Upper lobe of right lung (tissue), 1 donor: Measurements from ENCODE around the gene TMEM239. TPM values are rescaled to one million over a fixed set of nuclear protein-coding genes. Genes with fewer than 3 reads are reported as not detected.

Source experiments
- ATAC-seq: fragments of 200-7000 bp; cut with Tn5 transposase; one replicate; pipeline ENCODE4 v1.9.1; 2020; ENCODE audit warnings: mild to moderate bottlenecking, moderate library complexity
- DNase-seq: peaks from one replicate; pipeline ENCODE4 v3.0.0-alpha.2; 2020
- H3K27ac ChIP-seq: fragments of 200-600 bp; one replicate; pipeline ENCODE4 v1.8.0; 2022
- H3K27me3 ChIP-seq: fragments of 200-600 bp; one replicate; pipeline ENCODE4 v1.8.0; 2022; ENCODE audit warnings: mild to moderate bottlenecking
- H3K36me3 ChIP-seq: fragments of 200-600 bp; one replicate; pipeline ENCODE4 v1.8.0; 2022
- H3K4me1 ChIP-seq: fragments of 200-600 bp; one replicate; pipeline ENCODE4 v1.8.0; 2022
- H3K4me3 ChIP-seq: fragments of 200-600 bp; one replicate; pipeline ENCODE4 v1.8.0; 2022; ENCODE audit warnings: mild to moderate bottlenecking
- H3K9me3 ChIP-seq: fragments of 200-600 bp; one replicate; pipeline ENCODE4 v1.8.0; 2022
- CTCF ChIP-seq: fragments of 200-600 bp; IDR thresholded peaks from one replicate; pipeline ENCODE4 v1.8.0; 2022; ENCODE audit warnings: antibody characterized with exemption
- intact Hi-C: fragments of 100-400 bp; cut with DNase I; formaldehyde crosslinking; loops from one replicate; pipeline ENCODE4 v1.11.0; 2022
- total RNA-seq: library from RNA; stranded (reverse); fragmentation: NEBNext Ultra II Directional; extraction: Animal tissue kit (Norgen Biotek cat#: 25700); gene quantifications from one replicate; pipeline ENCODE4 v1.2.1, GENCODE V29; 2021
- donor health status: DM: no; HTN: yes; CAD: no; lungs with severe emphysema.

Gene TMEM239
- total RNA-seq, 1 donor from 2014 or later: not detected

GRCh38 chr20:2865101-2865500 lies 48.9 kb downstream of the TMEM239 start:
- intact Hi-C loops: no loop called here
- Histone ChIP-seq H3K4me1 (no peaks in the 10 kb centered on the region), H3K36me3 (peaks cover 55% of the 10 kb centered on the region), H3K9me3 (no peaks in the 10 kb centered on the region), H3K27ac (no peak overlapping the region), H3K27me3 (no peaks in the 10 kb centered on the region), H3K4me3 (no peak overlapping the region)
- ATAC-seq (no peak), DNase-seq (no peak)
- no peak for TF ChIP-seq CTCF

- intact Hi-C loops: no loop called here
- ATAC-seq: no peak
- Histone ChIP-seq H3K27ac (no peak overlapping the region), H3K27me3 (no peaks in the 10 kb centered on the region), H3K36me3 (peaks cover 50% of the 10 kb centered on the region), H3K9me3 (no peaks in the 10 kb centered on the region), H3K4me3 (no peak overlapping the region), H3K4me1 (no peaks in the 10 kb centered on the region)
- no peak for TF ChIP-seq CTCF
- DNase-seq: no peak
Observed at GRCh38 chr20:2865630-2866029, 49.5 kb downstream of the TMEM239 start.

- intact Hi-C loops: no loop called here
- Histone ChIP-seq H3K4me1 (peaks cover under 1% of the 10 kb centered on the region), H3K9me3 (no peaks in the 10 kb centered on the region), H3K36me3 (peaks cover 44% of the 10 kb centered on the region), H3K4me3 (no peak overlapping the region), H3K27ac (no peak overlapping the region), H3K27me3 (no peaks in the 10 kb centered on the region)
- ATAC-seq: no peak
- TF ChIP-seq CTCF: no peak
- DNase-seq: no peak
Observed at GRCh38 chr20:2866236-2866635, 50.1 kb downstream of the TMEM239 start.

- ATAC-seq (peak; percentile 33), DNase-seq (no peak)
- Histone ChIP-seq H3K4me1 (peaks cover 8% of the 10 kb centered on the region), H3K27ac (no peak overlapping the region), H3K27me3 (no peaks in the 10 kb centered on the region), H3K4me3 (no peak overlapping the region), H3K9me3 (no peaks in the 10 kb centered on the region), H3K36me3 (peaks cover 34% of the 10 kb centered on the region)
- no peak for TF ChIP-seq CTCF
- intact Hi-C loops: no loop called here
Observed at GRCh38 chr20:2867081-2867864, 51.1 kb downstream of the TMEM239 start.

Other genes with a start within 250 kb of the TMEM239 start
- 88.4 TPM for gene NOP56, start 163.7 kb upstream of the TMEM239 start, total RNA-seq
- gene IDH3B, start 152.1 kb upstream of the TMEM239 start, total RNA-seq: 65.5 TPM
- gene EBF4, start 123.6 kb upstream of the TMEM239 start, total RNA-seq: 19.5 TPM
- gene CPXM1, start 15.7 kb upstream of the TMEM239 start, total RNA-seq: 1.3 TPM
- gene C20orf141, start 1.4 kb upstream of the TMEM239 start, total RNA-seq: not detected
- gene PCED1A, start 24.3 kb downstream of the TMEM239 start, total RNA-seq: 44.3 TPM
- gene VPS16, start 24.4 kb downstream of the TMEM239 start, total RNA-seq: 34.8 TPM
- 69.6 TPM for gene PTPRA, start 57.1 kb downstream of the TMEM239 start, total RNA-seq
- gene GNRH2, start 227.3 kb downstream of the TMEM239 start, total RNA-seq: not detected
- 32.0 TPM for gene MRPS26, start 229.7 kb downstream of the TMEM239 start, total RNA-seq